Left lobe of liver (tissue), 2 donors: ENCODE measurements around the gene LYRM4. TPM values are rescaled to one million over a fixed set of nuclear protein-coding genes. Genes with fewer than 3 reads are reported as not detected.

Experiments
- ATAC-seq: fragments of 200-7000 bp; cut with Tn5 transposase; one replicate; pipeline ENCODE4 v1.9.1; 2020; ENCODE audit warnings: mild to moderate bottlenecking, moderate library complexity
- DNase-seq: peaks from one replicate; pipeline ENCODE4 v3.0.0-alpha.2; 2020; ENCODE audit warnings: low spot score
- total RNA-seq: library from RNA; stranded (reverse); gene quantifications from one replicate; pipeline ENCODE4 v1.2.1, GENCODE V29; 2021
- donor health status: DM: no; HTN: no; CAD: no; lungs with moderate emphysema.
- donor health status: DM: no; HTN: yes; CAD: no.

The LYRM4 gene
- total RNA-seq: 7.7 TPM

GRCh38 chr6:5260661-5261544, at the start of gene LYRM4, which contains the start of gene FARS2:
TSS of gene LYRM4 (minus strand) at chr6:5260950. CDS start at chr6:5260733, 217 bp downstream.
TSS of gene FARS2 (plus strand) at chr6:5261513.
- ATAC-seq (peak; percentile 94), DNase-seq (peak; percentile 92)

DNA sequence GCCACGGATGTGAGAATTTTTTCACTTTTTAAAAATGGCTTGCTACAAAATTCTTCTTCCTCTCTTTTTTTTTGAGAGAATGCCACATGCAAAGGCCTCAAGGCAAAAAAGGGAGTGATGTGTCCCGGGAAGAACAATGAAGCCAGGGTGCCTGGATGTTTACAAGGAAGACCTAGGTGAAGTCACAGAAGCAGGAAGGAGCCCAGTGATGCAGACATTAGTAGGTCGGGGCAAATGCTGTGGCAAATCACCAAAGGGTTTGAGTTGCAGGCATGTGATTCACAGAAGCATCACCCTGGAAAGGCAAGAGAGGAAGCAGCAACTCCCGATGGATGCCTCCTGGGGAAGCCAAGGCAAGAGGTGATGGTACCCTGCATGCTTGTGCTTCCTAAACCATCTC, 47.3 kb upstream of the LYRM4 start:
- ATAC-seq (no peak), DNase-seq (no peak)

- DNase-seq (no peak), ATAC-seq (no peak)
Measured at GRCh38 chr6:5307058-5307457, 46.3 kb upstream of the LYRM4 start.

- DNase-seq: no peak
- no peak for ATAC-seq
Measured at GRCh38 chr6:5305968-5306626, 45.3 kb upstream of the LYRM4 start.

- ATAC-seq (peak; percentile 30), DNase-seq (no peak)
Measured at GRCh38 chr6:5303682-5304081, 42.9 kb upstream of the LYRM4 start.

DNA sequence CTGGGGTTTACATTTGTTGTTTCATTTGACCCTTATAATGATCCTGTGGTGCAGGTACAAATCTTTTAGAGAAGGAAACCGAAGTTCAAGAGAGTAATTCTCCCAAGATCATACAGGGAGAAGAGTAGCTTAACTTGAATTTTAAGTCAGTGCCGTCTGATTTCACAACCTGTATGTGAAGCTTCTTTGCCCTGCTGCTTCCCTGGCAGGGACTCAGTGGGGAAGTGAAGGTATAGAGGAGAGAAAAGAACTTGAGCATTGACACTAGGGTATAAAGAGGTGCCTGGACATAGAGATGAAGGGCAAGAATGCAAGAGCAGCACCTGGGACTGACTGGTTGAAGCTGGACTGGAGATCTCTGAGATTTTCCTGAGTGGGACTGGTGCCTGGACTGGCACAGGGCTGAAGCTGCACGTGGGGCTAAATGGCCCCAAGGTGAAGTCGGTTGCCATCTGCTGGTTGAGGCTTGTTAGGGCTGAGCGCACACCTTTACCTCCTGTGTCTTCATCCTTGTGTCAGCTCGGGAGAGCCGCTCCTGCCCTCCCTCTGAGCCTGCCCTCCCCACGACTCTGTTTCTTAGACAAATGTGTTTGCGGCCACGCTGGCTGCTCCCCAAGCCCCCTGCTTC, 42.4 kb upstream of the LYRM4 start:
- peak; percentile 99 for ATAC-seq

GRCh38 chr6:5302220-5302946, 41.6 kb upstream of the LYRM4 start:
- DNase-seq: no peak
- no peak for ATAC-seq

More for the DNA sequence above, 42.4 kb upstream of the LYRM4 start:
- peak; percentile 72 for DNase-seq

- DNase-seq (no peak), ATAC-seq (no peak)
Measured at GRCh38 chr6:5300206-5300764, 39.5 kb upstream of the LYRM4 start.

DNA sequence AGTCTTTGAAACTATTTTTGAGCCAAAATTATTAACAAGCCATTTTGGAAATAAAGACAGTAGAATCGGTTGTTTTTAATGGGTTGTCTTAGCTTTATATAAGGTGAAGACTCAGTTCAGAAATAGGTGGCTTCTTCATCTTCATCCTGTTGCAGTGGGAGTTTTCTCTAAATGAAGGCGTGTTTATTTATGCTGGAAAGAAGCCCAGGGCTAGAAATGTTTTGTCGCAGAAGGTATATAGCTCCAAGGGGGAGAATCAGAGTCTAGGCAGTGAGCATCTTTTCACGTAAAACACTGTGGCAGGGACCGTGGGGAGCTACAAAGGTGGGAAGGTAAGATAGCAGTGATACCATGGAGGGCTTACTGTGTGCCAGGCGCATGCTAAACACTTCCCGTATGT, 34.9 kb upstream of the LYRM4 start:
- ATAC-seq (no peak), DNase-seq (no peak)

GRCh38 chr6:5294392-5295211, 33.9 kb upstream of the LYRM4 start:
- no peak for DNase-seq
- no peak for ATAC-seq

GRCh38 chr6:5293692-5294091, 32.9 kb upstream of the LYRM4 start:
- ATAC-seq (no peak), DNase-seq (no peak)

DNA sequence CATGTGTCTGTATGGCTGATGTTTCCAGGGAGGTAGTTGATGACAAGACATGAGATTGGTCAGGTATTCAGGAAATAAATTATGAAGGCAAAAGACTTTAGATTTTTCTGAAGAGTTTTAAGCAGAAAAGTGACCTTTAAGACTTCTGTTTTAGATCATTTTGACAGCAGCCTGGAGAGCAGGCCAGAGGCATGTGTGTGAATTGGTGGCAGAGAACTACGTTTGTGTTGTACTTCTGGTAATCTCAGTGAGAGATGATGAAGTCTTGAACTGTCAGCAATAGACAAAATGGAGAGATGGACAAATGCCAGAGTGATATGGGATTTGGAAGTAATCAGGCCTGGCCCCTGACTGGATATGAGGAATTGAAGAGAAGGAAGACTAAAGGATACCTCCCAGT, 31.4 kb upstream of the LYRM4 start:
- DNase-seq (no peak), ATAC-seq (no peak)

GRCh38 chr6:5290500-5290899, 29.8 kb upstream of the LYRM4 start:
- DNase-seq: no peak
- ATAC-seq: no peak

DNA sequence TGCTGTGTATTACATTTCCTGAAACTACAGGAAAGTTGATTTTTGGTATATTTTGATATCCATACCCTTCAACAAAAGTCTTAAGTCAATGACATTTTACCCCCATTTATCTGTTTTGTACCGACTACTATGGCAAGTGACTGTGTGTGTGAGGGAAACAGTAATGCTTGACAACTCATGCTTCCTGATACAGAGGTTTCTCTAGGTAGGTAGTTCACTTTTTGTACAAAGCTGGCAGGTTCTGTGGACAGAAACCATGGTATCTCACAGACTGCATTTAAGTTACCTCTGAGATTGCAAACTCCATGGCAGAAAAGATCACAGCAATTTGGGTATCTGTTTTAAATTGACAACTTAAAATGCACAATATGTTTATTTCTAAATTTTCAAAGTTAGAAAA, 29.3 kb upstream of the LYRM4 start:
- ATAC-seq (no peak), DNase-seq (no peak)

DNA sequence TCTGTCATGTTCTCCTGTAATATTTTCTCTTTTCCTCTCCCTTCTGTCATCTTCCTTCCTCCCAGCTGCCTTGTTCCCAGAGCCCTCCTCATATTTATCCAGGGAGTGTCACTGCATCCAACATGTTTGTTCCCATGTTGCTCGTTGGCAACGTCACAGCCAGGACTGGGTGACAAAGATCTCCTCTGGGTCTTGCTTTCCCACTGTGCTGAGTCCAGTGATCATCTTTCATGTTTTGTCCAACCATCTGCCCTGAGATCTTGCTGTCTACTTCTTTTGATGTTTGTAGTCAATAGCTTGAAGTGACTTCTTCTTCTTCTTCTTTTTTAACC, 27.2 kb upstream of the LYRM4 start:
- ATAC-seq: no peak
- no peak for DNase-seq

GRCh38 chr6:5287205-5287965, 26.6 kb upstream of the LYRM4 start:
- no peak for DNase-seq
- ATAC-seq: no peak

- DNase-seq: no peak
- ATAC-seq: no peak
Measured at GRCh38 chr6:5286780-5287179, 26.0 kb upstream of the LYRM4 start.

DNA sequence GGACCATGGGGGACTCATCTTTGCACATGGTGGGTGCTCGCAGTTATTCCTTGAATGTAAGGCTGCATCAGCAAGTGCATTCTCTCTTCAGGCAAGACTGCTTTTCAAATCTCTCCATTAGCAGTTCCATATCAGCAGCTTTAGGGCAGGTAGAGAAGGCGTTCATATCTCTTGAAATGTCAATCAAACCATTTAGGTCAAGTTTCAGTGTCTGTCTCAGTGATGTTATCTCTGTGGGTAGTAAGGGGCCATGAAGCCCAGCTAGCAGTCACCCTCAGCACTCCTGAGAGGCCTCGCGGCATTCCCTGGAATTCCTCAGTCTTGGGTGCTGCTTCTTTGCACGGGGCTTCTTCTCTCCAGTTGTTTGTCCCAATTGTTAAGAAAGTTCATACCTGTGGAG, 24.8 kb upstream of the LYRM4 start:
- DNase-seq (no peak), ATAC-seq (no peak)

DNA sequence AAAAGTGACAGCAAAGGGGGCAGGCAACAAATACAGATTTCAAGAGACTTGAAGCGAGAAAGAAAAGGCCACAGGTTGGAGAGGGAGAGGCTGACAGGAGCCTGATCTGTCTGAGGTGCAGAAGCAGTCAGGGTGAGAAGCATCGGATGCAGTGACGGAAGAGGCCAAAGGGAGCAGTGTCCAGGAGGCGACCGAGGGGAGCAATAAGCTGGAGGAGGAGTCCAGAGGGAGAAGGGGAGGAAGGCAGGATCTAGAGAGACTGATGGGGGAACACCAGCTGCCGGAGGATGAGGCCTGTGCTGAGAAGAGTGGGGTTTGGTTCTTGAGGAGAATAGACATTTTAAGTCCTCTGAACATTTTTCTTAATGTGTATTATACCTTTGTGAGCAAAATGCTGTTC, 24.3 kb upstream of the LYRM4 start:
- ATAC-seq (no peak), DNase-seq (no peak)
